ENCODE data around the gene LARP6. TPM values are rescaled to one million over a fixed set of nuclear protein-coding genes. Genes with fewer than 3 reads are reported as not detected.

Gene LARP6
- total and polyA plus RNA-seq, 2 of the 13 experiments (the other 11 are each of a cell fraction or from before 2014, with no cell fraction given), result 2.9 to 8.2 TPM

DNA sequence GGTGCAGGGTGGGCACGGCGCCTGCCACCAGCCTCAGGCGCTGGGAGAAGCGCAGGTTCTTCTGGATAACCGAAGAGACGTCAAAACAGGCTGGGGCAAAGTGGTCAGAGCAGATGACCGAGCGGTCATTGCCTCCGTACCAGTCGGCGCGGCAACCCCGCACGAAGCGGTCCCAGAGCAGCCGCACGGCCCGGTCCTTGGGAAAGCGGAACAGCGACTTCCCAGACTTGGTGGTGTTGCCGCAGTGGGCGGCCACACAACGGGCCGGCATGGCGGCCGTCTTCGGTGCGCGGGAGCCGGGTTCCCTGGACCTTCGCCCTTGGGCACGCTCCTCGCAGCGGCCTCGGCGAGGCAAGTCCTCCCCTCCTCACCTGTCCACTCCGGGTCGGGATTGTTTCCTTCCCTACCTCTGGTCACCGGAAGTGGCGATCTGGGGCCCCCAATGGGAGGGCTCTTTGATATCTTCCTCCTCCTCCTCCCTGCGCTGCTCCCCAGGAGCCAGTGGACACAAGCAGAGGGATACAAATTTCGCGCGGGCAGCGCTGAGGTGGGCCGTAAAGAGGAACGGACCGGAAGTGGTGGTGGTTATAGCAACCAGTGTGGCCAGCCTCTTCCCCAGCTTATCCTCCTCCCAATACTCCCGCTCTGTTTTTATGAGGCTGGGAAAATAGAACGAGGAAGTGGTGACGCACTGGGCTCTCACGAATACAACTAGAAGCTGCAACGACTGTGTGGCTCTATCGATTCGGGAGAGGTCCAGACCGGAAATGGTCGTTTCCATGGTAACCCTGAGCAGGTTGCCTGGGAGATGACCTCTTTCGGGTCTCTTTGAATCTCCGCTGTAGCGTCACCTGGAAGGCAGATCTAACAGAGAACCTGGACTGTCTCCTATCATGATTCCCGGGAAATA is 38.3 kb upstream of the LARP6 start, which contains the start of the genes LRRC49 and THAP10 (continued):
- TF ChIP-seq ZNF350 (CRISPR knock-in tag; IDR thresholded peaks at IDR 0.05; ENCODE audit: borderline replicate concordance, low read depth), result no peak; the same call in 1 of the 2 replicates
- TF ChIP-seq ZNF615 (CRISPR knock-in tag; IDR thresholded peaks at IDR 0.05; ENCODE audit: borderline replicate concordance), result peak; percentile 57; the same call in 1 of the 2 replicates
- no peak; the same call in 1 of the 2 replicates for TF ChIP-seq ZNF766 (CRISPR knock-in tag; IDR thresholded peaks at IDR 0.05; ENCODE audit: borderline replicate concordance)
- no peak for TF ChIP-seq ZNF34 (CRISPR knock-in tag; IDR thresholded peaks at IDR 0.05; ENCODE audit: borderline replicate concordance)
- TF ChIP-seq KLF6 (CRISPR knock-in tag; IDR thresholded peaks at IDR 0.05), result no peak
- TF ChIP-seq MLLT10 (CRISPR knock-in tag; IDR thresholded peaks at IDR 0.05), result no peak
- TF ChIP-seq ZBTB7B (CRISPR knock-in tag; IDR thresholded peaks at IDR 0.05), result 0 out of 2 replicates have a peak, but pooled peaks have one; percentile 17
- TF ChIP-seq, protein P1, sequence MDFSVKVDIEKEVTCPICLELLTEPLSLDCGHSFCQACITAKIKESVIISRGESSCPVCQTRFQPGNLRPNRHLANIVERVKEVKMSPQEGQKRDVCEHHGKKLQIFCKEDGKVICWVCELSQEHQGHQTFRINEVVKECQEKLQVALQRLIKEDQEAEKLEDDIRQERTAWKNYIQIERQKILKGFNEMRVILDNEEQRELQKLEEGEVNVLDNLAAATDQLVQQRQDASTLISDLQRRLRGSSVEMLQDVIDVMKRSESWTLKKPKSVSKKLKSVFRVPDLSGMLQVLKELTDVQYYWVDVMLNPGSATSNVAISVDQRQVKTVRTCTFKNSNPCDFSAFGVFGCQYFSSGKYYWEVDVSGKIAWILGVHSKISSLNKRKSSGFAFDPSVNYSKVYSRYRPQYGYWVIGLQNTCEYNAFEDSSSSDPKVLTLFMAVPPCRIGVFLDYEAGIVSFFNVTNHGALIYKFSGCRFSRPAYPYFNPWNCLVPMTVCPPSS (IDR thresholded peaks at IDR 0.05), result no peak
- TF ChIP-seq NR3C1 (CRISPR knock-in tag; IDR thresholded peaks at IDR 0.05), result no peak
- TF ChIP-seq RORA (CRISPR knock-in tag; IDR thresholded peaks at IDR 0.05), result no peak
- no peak for TF ChIP-seq ZNF564 (CRISPR knock-in tag; IDR thresholded peaks at IDR 0.05)
- TF ChIP-seq ZBTB7A (CRISPR knock-in tag; IDR thresholded peaks at IDR 0.05), result no peak
- no peak for TF ChIP-seq ZNF746 (CRISPR knock-in tag; IDR thresholded peaks at IDR 0.05)
- TF ChIP-seq ELF3 (CRISPR knock-in tag; IDR thresholded peaks at IDR 0.05), result no peak; the same call in 1 of the 2 replicates
- TF ChIP-seq, protein P2, sequence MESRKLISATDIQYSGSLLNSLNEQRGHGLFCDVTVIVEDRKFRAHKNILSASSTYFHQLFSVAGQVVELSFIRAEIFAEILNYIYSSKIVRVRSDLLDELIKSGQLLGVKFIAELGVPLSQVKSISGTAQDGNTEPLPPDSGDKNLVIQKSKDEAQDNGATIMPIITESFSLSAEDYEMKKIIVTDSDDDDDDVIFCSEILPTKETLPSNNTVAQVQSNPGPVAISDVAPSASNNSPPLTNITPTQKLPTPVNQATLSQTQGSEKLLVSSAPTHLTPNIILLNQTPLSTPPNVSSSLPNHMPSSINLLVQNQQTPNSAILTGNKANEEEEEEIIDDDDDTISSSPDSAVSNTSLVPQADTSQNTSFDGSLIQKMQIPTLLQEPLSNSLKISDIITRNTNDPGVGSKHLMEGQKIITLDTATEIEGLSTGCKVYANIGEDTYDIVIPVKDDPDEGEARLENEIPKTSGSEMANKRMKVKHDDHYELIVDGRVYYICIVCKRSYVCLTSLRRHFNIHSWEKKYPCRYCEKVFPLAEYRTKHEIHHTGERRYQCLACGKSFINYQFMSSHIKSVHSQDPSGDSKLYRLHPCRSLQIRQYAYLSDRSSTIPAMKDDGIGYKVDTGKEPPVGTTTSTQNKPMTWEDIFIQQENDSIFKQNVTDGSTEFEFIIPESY (CRISPR knock-in tag; IDR thresholded peaks at IDR 0.05), result no peak
- peak; percentile 62 for TF ChIP-seq NFYB (CRISPR knock-in tag; IDR thresholded peaks at IDR 0.05)
- TF ChIP-seq KAT2B (IDR thresholded peaks at IDR 0.05; ENCODE audit: borderline replicate concordance, low read depth, low read length), result no peak
- TF ChIP-seq, protein P3, sequence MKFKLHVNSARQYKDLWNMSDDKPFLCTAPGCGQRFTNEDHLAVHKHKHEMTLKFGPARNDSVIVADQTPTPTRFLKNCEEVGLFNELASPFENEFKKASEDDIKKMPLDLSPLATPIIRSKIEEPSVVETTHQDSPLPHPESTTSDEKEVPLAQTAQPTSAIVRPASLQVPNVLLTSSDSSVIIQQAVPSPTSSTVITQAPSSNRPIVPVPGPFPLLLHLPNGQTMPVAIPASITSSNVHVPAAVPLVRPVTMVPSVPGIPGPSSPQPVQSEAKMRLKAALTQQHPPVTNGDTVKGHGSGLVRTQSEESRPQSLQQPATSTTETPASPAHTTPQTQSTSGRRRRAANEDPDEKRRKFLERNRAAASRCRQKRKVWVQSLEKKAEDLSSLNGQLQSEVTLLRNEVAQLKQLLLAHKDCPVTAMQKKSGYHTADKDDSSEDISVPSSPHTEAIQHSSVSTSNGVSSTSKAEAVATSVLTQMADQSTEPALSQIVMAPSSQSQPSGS (CRISPR knock-in tag; IDR thresholded peaks at IDR 0.05), result 0 out of 2 replicates have a peak, but pooled peaks have one; percentile 65
- no peak for TF ChIP-seq ZNF33B (CRISPR knock-in tag; IDR thresholded peaks at IDR 0.05)
- TF ChIP-seq FIP1L1 (IDR thresholded peaks at IDR 0.05; ENCODE audit: borderline replicate concordance, insufficient read depth, low read depth, low read length), result no peak
- TF ChIP-seq NCOA2 (CRISPR knock-in tag; IDR thresholded peaks at IDR 0.05), result no peak
- TF ChIP-seq MAFG (CRISPR knock-in tag; IDR thresholded peaks at IDR 0.05), result no peak
- peak; percentile 92 for TF ChIP-seq SIN3B (IDR thresholded peaks at IDR 0.05; ENCODE audit: low read length)
- no peak for TF ChIP-seq MXD4 (CRISPR knock-in tag; IDR thresholded peaks at IDR 0.05)
- TF ChIP-seq ELF1 (CRISPR knock-in tag; IDR thresholded peaks at IDR 0.05), result peak; percentile 67; the same call in 1 of the 2 replicates
- no peak for TF ChIP-seq ZNF550 (CRISPR knock-in tag; IDR thresholded peaks at IDR 0.05; ENCODE audit: borderline replicate concordance)
- TF ChIP-seq ZBTB21 (CRISPR knock-in tag; IDR thresholded peaks at IDR 0.05), result 0 out of 2 replicates have a peak, but pooled peaks have one; percentile 33
- TF ChIP-seq ZNF572 (CRISPR knock-in tag; IDR thresholded peaks at IDR 0.05), result no peak
